Subcutaneous abdominal adipose tissue (tissue), 5 donors: ENCODE measurements around the gene CHCHD1.
"Not testable (repeated sequence)": the region's sequence is repeated elsewhere in the genome, so short reads cannot be mapped to it uniquely, and the experiment has no call there.

Source experiments
- H3K27ac ChIP-seq: one replicate; pipeline ENCODE4 v1.7.0; 2013; ENCODE audit warnings: low read depth, mild to moderate bottlenecking, inconsistent platforms, low read length, moderate library complexity
- H3K27me3 ChIP-seq, 5 donors: one replicate each; pipeline ENCODE4 v1.7.0; 2013; ENCODE audit warnings: low read length in 5 of 5, inconsistent platforms in 1 of 5; ENCODE audit not compliant: control insufficient read depth in 5 of 5, insufficient read depth in 4 of 5
- H3K36me3 ChIP-seq, 5 donors: one replicate each; pipeline ENCODE4 v1.7.0; 2013; ENCODE audit warnings: low read length in 5 of 5; ENCODE audit not compliant: control insufficient read depth in 5 of 5, insufficient read depth in 5 of 5
- H3K4me1 ChIP-seq, 5 donors: one replicate each; pipeline ENCODE4 v1.7.0; 2013; ENCODE audit warnings: low read length in 5 of 5, mild to moderate bottlenecking in 3 of 5, moderate library complexity in 1 of 5; ENCODE audit not compliant: control insufficient read depth in 5 of 5, insufficient read depth in 5 of 5
- H3K4me3 ChIP-seq, 5 donors: one replicate each; pipeline ENCODE4 v1.7.0; 2013; ENCODE audit warnings: low read length in 5 of 5, low read depth in 1 of 5
- H3K9ac ChIP-seq, 5 donors: one replicate each; pipeline ENCODE4 v1.7.0; 2013; ENCODE audit warnings: low read length in 5 of 5, mild to moderate bottlenecking in 4 of 5, moderate library complexity in 3 of 5
- H3K9me3 ChIP-seq, 5 donors: one replicate each; pipeline ENCODE4 v1.7.0; 2013; ENCODE audit warnings: low read length in 5 of 5; ENCODE audit not compliant: control insufficient read depth in 5 of 5
- donor health status: healthy.
- donor health status: healthy.
- donor health status: healthy.
- donor health status: healthy.
- donor health status: healthy.

Gene CHCHD1

GRCh38 chr10:73781879-73782748 lies at the start of gene CHCHD1:
CHCHD1 (plus strand) TSS chr10:73782048; CDS start chr10:73782076, 28 bp downstream.
- Histone ChIP-seq H3K4me3 (peak within 1 kb of the TSS; percentile 85 to 98 (median 94)), H3K4me1 (peaks cover 12 to 56% (median 44%) of the 10 kb centered on the region in 5 donors)

GRCh38 chr10:73732426-73732825 lies 49.4 kb upstream of the CHCHD1 start:
- Histone ChIP-seq H3K4me1 (peaks cover 0 to 29% (median 22%) of the 10 kb centered on the region in 5 donors), H3K9ac (no peak overlapping the region), H3K27me3 (no peaks in the 10 kb centered on the region), H3K27ac (no peak overlapping the region), H3K4me3 (no peak overlapping the region), H3K36me3 (peaks cover 0 to 34% (median 13%) of the 10 kb centered on the region in 5 donors), H3K9me3 (no peaks in the 10 kb centered on the region)

More at GRCh38 chr10:73781879-73782748, at the start of gene CHCHD1:
- Histone ChIP-seq H3K9ac (peak within 1 kb of the TSS; percentile 88 to 96 (median 93)), H3K27me3 (no peaks in the 10 kb centered on the region), H3K27ac (peak within 1 kb of the TSS; percentile 86), H3K36me3 (peaks cover 4 to 17% (median 9%) of the 10 kb centered on the region in 5 donors), H3K9me3 (no peaks in the 10 kb centered on the region)

GRCh38 chr10:73732931-73733623 lies 48.8 kb upstream of the CHCHD1 start:
- Histone ChIP-seq H3K4me1 (peaks cover 0 to 29% (median 22%) of the 10 kb centered on the region in 5 donors), H3K36me3 (peaks cover 0 to 35% (median 15%) of the 10 kb centered on the region in 5 donors), H3K27ac (no peak overlapping the region), H3K4me3 (no peak overlapping the region), H3K27me3 (no peaks in the 10 kb centered on the region), H3K9ac (no peak overlapping the region), H3K9me3 (no peaks in the 10 kb centered on the region)

DNA sequence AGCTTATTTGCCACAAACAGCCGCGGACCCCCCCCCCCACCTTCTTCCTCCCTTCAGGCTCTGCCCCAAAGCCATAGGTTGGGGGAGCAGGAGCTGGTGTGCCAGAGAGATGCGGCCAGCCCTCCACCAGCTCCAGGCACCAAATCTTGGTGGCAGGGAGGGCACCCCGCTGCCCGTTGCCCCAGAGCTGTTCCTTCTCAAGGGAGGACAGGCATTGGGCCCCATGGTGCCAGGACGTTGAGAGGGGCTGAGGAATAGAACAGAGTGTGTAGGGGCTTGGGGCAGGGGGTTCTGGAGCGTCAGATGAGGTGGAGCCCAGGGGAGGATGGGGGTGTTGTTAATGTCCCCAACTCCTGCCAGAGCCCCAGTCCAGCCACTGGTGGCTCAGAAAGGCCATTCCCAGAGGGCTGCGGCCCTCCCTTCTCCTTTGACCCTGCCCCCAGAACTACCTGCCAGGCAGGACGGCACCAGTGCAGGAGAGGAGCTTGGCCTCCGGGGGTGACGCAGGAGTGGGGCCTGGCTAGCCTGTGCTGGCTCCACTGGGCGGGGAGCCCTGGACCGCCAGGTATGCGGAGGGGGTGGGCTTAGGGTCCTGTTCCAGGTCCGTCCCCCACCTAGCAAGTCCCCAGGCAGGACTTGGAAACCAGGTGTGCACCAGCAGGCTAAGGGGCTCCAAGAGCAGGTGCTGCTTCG lies 47.7 kb upstream of the CHCHD1 start:
- Histone ChIP-seq H3K27ac (no peak overlapping the region), H3K9me3 (no peaks in the 10 kb centered on the region), H3K4me1 (peaks cover 0 to 29% (median 22%) of the 10 kb centered on the region in 5 donors), H3K36me3 (peaks cover 0 to 35% (median 15%) of the 10 kb centered on the region in 5 donors), H3K4me3 (no peak overlapping the region), H3K27me3 (no peaks in the 10 kb centered on the region), H3K9ac (no peak overlapping the region)

DNA sequence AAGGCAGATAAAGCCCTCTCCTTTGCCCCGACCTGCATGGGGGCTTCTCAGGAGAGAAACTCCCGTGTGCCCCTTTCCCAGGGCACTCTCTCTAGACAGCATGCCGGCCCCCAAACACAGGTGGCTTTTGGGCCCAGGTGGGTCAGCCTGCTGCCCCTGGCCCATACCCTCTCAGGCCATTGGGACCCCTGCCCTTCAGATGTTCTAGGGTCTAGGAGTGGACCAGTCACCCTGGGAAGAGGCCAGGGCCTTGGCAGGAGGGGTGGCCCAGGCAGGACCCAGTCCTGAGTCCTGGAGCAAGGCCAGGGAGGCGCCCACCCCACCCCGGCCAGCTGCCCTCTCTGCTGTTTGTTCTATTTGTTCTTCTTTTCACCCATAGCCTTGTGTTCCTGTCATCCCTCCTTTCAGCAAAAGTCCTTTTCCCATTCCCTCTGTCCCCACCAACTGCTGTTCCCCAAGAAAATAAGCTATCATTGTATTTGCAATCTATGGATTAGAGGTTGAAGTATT lies 47.0 kb upstream of the CHCHD1 start:
- H3K27ac ChIP-seq: no peak overlapping the region
- H3K4me3 ChIP-seq: no peak overlapping the region
- H3K9me3 ChIP-seq: no peaks in the 10 kb centered on the region
- no peaks in the 10 kb centered on the region for H3K27me3 ChIP-seq
- peaks cover 0 to 28% (median 19%) of the 10 kb centered on the region in 5 donors for H3K4me1 ChIP-seq
- H3K36me3 ChIP-seq: peaks cover 0 to 35% (median 15%) of the 10 kb centered on the region in 5 donors
- no peak overlapping the region for H3K9ac ChIP-seq

GRCh38 chr10:73740501-73741254 lies 41.2 kb upstream of the CHCHD1 start:
- not testable (repeated sequence) for H3K9me3 ChIP-seq, H3K27ac ChIP-seq, H3K9ac ChIP-seq, H3K27me3 ChIP-seq, H3K36me3 ChIP-seq, H3K4me3 ChIP-seq
- peaks cover 3 to 28% (median 24%) of the 10 kb centered on the region in 5 donors for H3K4me1 ChIP-seq

DNA sequence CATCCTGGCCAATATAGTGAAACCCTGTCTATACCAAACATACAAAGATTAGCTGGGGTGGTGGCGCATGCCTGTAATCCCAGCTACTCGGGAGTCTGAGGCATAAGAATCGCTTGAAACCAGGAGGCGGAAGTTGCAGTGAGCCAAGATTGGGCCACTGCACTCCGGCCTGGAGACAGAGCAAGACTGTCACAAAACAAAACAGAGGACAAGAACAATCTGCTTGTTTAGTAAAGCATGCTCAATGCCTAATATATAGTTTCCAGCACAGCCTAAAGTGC lies 39.5 kb upstream of the CHCHD1 start:
- Histone ChIP-seq H3K36me3 (peaks cover 0 to 11% (median 9%) of the 10 kb centered on the region in 5 donors), H3K27ac (no peak overlapping the region), H3K4me1 (peaks cover 3 to 34% (median 27%) of the 10 kb centered on the region in 5 donors), H3K9ac (no peak overlapping the region), H3K27me3 (no peaks in the 10 kb centered on the region), H3K4me3 (no peak overlapping the region), H3K9me3 (no peaks in the 10 kb centered on the region)

DNA sequence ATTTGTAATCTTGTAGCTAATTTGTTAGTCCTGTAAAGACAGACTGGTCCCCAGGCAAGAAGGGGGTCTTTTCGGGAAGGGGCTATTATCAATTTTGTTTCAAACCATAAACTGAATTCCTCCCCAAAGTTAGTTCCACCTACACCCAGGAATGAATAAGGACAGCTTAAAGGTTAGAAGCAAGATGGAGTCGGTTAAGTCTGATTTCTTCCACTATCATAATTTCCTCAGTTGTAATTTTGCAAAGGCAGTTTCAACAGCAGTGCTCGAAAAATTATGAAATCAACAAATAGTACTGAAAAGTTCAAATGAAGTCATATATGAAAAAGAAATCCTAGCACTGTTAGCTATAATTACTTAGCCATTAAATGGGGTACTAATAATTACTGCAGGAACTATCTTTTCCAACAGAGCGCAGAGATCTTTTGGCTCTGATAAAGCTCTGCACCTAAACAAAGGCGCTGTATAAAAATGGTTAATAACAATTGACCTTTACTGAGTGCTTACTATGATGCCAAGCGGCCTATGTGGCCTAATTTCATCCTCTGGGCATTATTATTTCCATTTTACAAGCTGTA lies 38.4 kb upstream of the CHCHD1 start:
- no peaks in the 10 kb centered on the region for H3K9me3 ChIP-seq
- peak overlapping the region; percentile 98 for H3K27ac ChIP-seq
- peaks cover 3 to 34% (median 27%) of the 10 kb centered on the region in 5 donors for H3K4me1 ChIP-seq
- H3K4me3 ChIP-seq: peak overlapping the region; percentile 84 to 100 (median 98)
- H3K27me3 ChIP-seq: no peaks in the 10 kb centered on the region
- peak overlapping the region; percentile 85 to 99 (median 91) for H3K9ac ChIP-seq
- peaks cover 0 to 11% (median 8%) of the 10 kb centered on the region in 5 donors for H3K36me3 ChIP-seq
